HEK293T (cell line): ENCODE results near the gene MAGEA6.
"Not testable (repeated sequence)": the region's sequence is repeated elsewhere in the genome, so short reads cannot be mapped to it uniquely, and the experiment has no call there.

Source experiments
- CTCF ChIA-PET: fragments of 350-600 bp; formaldehyde crosslinking; extraction: SDS; loops from one replicate; lab custom pipeline; 2021; ENCODE audit warnings: antibody characterized with exemption, inconsistent platforms; lab: Yijun Ruan, JAX
- POLR2A ChIA-PET: fragments of 350-600 bp; formaldehyde crosslinking; extraction: SDS; loops from one replicate; lab custom pipeline; 2020; ENCODE audit warnings: antibody characterized with exemption, inconsistent platforms; lab: Yijun Ruan, JAX
- DNase-seq: peaks from one replicate; pipeline ENCODE4 v3.0.0; 2012; ENCODE audit warnings: mixed read lengths; ENCODE audit errors: extremely low spot score
- ARNT ChIP-seq: fragments of 450-650 bp; IDR thresholded peaks from 2 replicates; pipeline ENCODE4 v1.6.1; 2017; ENCODE audit warnings: mild to moderate bottlenecking
- BHLHE40 ChIP-seq: fragments of 450-650 bp; IDR thresholded peaks from 2 replicates; pipeline ENCODE4 v1.6.1; 2016; ENCODE audit warnings: mild to moderate bottlenecking, moderate library complexity, borderline replicate concordance
- CTBP1 ChIP-seq: fragments of 450-650 bp; IDR thresholded peaks from 2 replicates; pipeline ENCODE4 v1.6.1; 2016; ENCODE audit warnings: borderline replicate concordance
- ELF4 ChIP-seq: fragments of 450-650 bp; IDR thresholded peaks from 2 replicates; pipeline ENCODE4 v1.6.1; 2017; ENCODE audit warnings: antibody characterized with exemption
- FOXA1 ChIP-seq: fragments of 450-650 bp; IDR thresholded peaks from 2 replicates; pipeline ENCODE4 v1.6.1; 2016; ENCODE audit warnings: mild to moderate bottlenecking
- FOXK2 ChIP-seq: fragments of 450-650 bp; IDR thresholded peaks from 2 replicates; pipeline ENCODE4 v1.6.1; 2016; ENCODE audit warnings: mild to moderate bottlenecking
- FOXM1 ChIP-seq: fragments of 450-650 bp; IDR thresholded peaks from 2 replicates; pipeline ENCODE4 v1.6.1; 2017; ENCODE audit warnings: mild to moderate bottlenecking, borderline replicate concordance
- HDGF ChIP-seq: fragments of 450-650 bp; IDR thresholded peaks from 2 replicates; pipeline ENCODE4 v1.6.1; 2017; ENCODE audit warnings: antibody characterized with exemption, borderline replicate concordance
- L3MBTL2 ChIP-seq: fragments of 450-650 bp; conservative IDR thresholded peaks from 2 replicates; pipeline ENCODE4 v1.6.1; 2016; ENCODE audit warnings: mild to moderate bottlenecking
- LEF1 ChIP-seq: fragments of 450-650 bp; IDR thresholded peaks from 2 replicates; pipeline ENCODE4 v1.6.1; 2017; ENCODE audit warnings: mild to moderate bottlenecking, borderline replicate concordance
- NFRKB ChIP-seq: fragments of 450-650 bp; IDR thresholded peaks from 2 replicates; pipeline ENCODE4 v1.6.1; 2016; ENCODE audit warnings: mild to moderate bottlenecking, moderate library complexity
- PKNOX1 ChIP-seq: fragments of 450-650 bp; IDR thresholded peaks from 2 replicates; pipeline ENCODE4 v1.6.1; 2016
- SP1 ChIP-seq: fragments of 450-650 bp; IDR thresholded peaks from 2 replicates; pipeline ENCODE4 v1.6.1; 2017
- SUZ12 ChIP-seq: fragments of 450-650 bp; IDR thresholded peaks from 2 replicates; pipeline ENCODE4 v1.6.1; 2016; ENCODE audit warnings: mild to moderate bottlenecking
- TARDBP ChIP-seq: fragments of 450-650 bp; IDR thresholded peaks from 2 replicates; pipeline ENCODE4 v1.6.1; 2016
- ZNF384 ChIP-seq: fragments of 450-650 bp; IDR thresholded peaks from 2 replicates; pipeline ENCODE4 v1.6.1; 2016

The MAGEA6 gene

GRCh38 chrX:152769549-152770289 is at the start of gene MAGEA6:
MAGEA6 (minus strand) TSS chrX:152769689; CDS start chrX:152767650, 2,039 bp downstream.
- DNase-seq, POLR2A ChIA-PET, CTCF ChIA-PET: not testable (repeated sequence)

GRCh38 chrX:152819266-152819665 is 49.8 kb upstream of the MAGEA6 start:
- ChIA-PET POLR2A (interaction anchor here (1.4 kb wide), 1 partner anchor 12 kb away, joined by 5 read pairs; the partner anchor contains the start of genes CETN2 and NSDHL), CTCF (interaction anchor here (1.2 kb wide), 1 partner anchor 1069 kb away, joined by 4 read pairs; no protein-coding TSS in a partner anchor)
- TF ChIP-seq FOXM1, result no peak
- TF ChIP-seq ELF4, result no peak
- no peak for TF ChIP-seq FOXK2
- no peak for TF ChIP-seq BHLHE40
- TF ChIP-seq SP1, result no peak
- no peak for TF ChIP-seq SUZ12
- no peak for TF ChIP-seq FOXA1
- TF ChIP-seq TARDBP, result no peak
- no peak for TF ChIP-seq CTBP1
- no peak for TF ChIP-seq PKNOX1
- no peak for TF ChIP-seq ZNF384
- no peak for TF ChIP-seq L3MBTL2
- no peak for TF ChIP-seq ARNT
- no peak for TF ChIP-seq HDGF
- no peak for TF ChIP-seq NFRKB
- no peak for TF ChIP-seq LEF1
- no peak for DNase-seq

- DNase-seq, result no peak
- TF ChIP-seq ELF4 (no peak), CTBP1 (no peak), BHLHE40 (no peak), LEF1 (no peak), ZNF384 (no peak), PKNOX1 (no peak)
- ChIA-PET POLR2A (interaction anchor here (1.4 kb wide), 1 partner anchor 12 kb away, joined by 5 read pairs; the partner anchor contains the start of genes CETN2 and NSDHL), CTCF (interaction anchor here (0.8 to 1.2 kb wide), 2 partner anchors 1068 to 1070 kb away, joined by 4 read pairs; no protein-coding TSS in a partner anchor)
These were observed 48.9 kb upstream of the MAGEA6 start for GRCh38 chrX:152818356-152818755.

GRCh38 chrX:152817078-152817764 is 47.7 kb upstream of the MAGEA6 start:
- ChIA-PET POLR2A (no interaction called here), CTCF (no interaction called here)
- no peak for TF ChIP-seq ARNT
- TF ChIP-seq BHLHE40, result no peak
- no peak for TF ChIP-seq FOXA1
- TF ChIP-seq PKNOX1, result no peak
- TF ChIP-seq L3MBTL2, result no peak
- no peak for TF ChIP-seq CTBP1
- DNase-seq, result peak; percentile 61

GRCh38 chrX:152814048-152814447 is 44.6 kb upstream of the MAGEA6 start:
- ChIA-PET CTCF (interaction anchor here (2.0 kb wide), 1 partner anchor 7 kb away, joined by 13 read pairs; no protein-coding TSS in a partner anchor), POLR2A (no interaction called here)
- no peak for DNase-seq
- no peak for TF ChIP-seq NFRKB
- TF ChIP-seq PKNOX1, result no peak

- TF ChIP-seq TARDBP (no peak), HDGF (no peak), CTBP1 (no peak), L3MBTL2 (no peak), LEF1 (no peak), NFRKB (no peak), SUZ12 (no peak), SP1 (no peak), PKNOX1 (no peak), FOXK2 (no peak), ARNT (no peak), ELF4 (no peak)
- POLR2A ChIA-PET, result no interaction called here
- DNase-seq, result no peak
- CTCF ChIA-PET, result interaction anchor here (2.0 kb wide), 1 partner anchor 8 kb away, joined by 13 read pairs; no protein-coding TSS in a partner anchor
These were observed 43.7 kb upstream of the MAGEA6 start for GRCh38 chrX:152813206-152813605.
